Measurements from ENCODE around the gene UBE2J2. TPM values are rescaled to one million over a fixed set of nuclear protein-coding genes. Genes with fewer than 3 reads are reported as not detected.
A peak's percentile ranks its signal among the peaks of the same experiment; 100 is the strongest.

The UBE2J2 gene
- total and polyA plus RNA-seq, 2 of the 13 experiments (the other 11 are each of a cell fraction or from before 2014, with no cell fraction given): 25.4 to 29.4 TPM

DNA sequence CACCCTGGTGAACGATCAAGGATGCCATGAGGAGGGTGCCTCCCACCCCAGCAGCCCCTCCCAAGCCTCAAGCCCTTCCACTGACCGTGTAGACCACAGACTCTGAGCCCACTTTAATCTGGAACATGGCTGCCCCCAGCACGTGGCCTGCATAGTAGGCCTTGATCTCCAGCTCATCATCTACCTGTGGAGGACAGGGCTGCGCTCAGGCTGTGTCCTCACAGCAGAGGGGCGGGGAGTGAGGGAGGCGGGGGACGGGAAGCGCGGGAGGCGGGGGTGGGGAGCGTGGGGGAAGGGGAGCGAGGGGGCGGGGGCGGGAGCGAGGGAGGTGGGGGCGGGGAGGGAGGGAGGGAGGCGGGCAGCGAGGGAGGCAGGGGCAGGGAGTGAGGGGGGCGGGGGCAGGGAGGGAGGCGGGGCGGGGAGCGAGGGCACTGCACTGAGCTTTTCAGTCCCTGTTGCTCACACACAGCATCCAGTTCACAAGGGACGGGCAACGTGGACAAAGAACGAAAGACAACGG lies 41.8 kb upstream of the UBE2J2 start:
- Histone ChIP-seq H3K9me3 (ENCODE audit: low read length) (no peaks in the 10 kb centered on the region), H3K36me3 (replicated peaks in 1 of 2; ENCODE audit: control insufficient read depth in 1 of 2, insufficient read depth in 2 of 2, low read length in 2 of 2) (peaks cover 20 to 61% of the 10 kb centered on the region in 2 experiments; a peak in 4 of 5 replicates), H3K4me1 (ENCODE audit: insufficient read depth, low read length) (peaks cover 6% of the 10 kb centered on the region; the same call in 1 of the 2 replicates), H3K4me2 (ENCODE audit: low read depth, low read length) (no peak overlapping the region), H3K27ac (ENCODE audit: extremely low read length, insufficient read depth, low read length) (no peak overlapping the region), H3K27me3 (ENCODE audit: control insufficient read depth in 1 of 2, insufficient read depth in 2 of 2, low read length in 2 of 2) (no peaks in the 10 kb centered on the region), H3K9ac (ENCODE audit: insufficient read depth, low read depth, low read length) (no peak overlapping the region), H2AFZ (ENCODE audit: low read length) (no peak overlapping the region), H3K4me3 (replicated peaks in 1 of 3; ENCODE audit: insufficient read depth in 1 of 3, low read depth in 2 of 3, low read length in 3 of 3) (no peak overlapping the region), H4K20me1 (ENCODE audit: insufficient read depth, low read length) (peaks cover 5% of the 10 kb centered on the region; the same call in 1 of the 2 replicates), H3K79me2 (ENCODE audit: insufficient read depth, low read length) (peaks cover 9% of the 10 kb centered on the region)
- intact Hi-C loops (cut with micrococcal nuclease; ENCODE audit: unreplicated experiment) (no loop called here), in situ Hi-C loops (cut with HindIII; ENCODE audit: extremely low pct_ligation_motif_present, low pct_unique_long_range_greater_than_20kb) (no loop called here)
- ChIA-PET POLR2A (interaction anchor here (0.9 kb wide), 1 partner anchor 10 kb away, joined by 3 read pairs; no protein-coding TSS in a partner anchor), CTCF (ENCODE audit: low intra/inter-chr PET ratio, low total read pairs) (no interaction called here)
- 95% methylated on average over 24 of the region's 26 CpGs for WGBS (ENCODE audit: low lambda C conversion rate)
- BruUV-seq (replicated peaks): no TSS peak
- DNase-seq (ENCODE audit: low spot score): no peak
- TF ChIP-seq ZNF577 (CRISPR knock-in tag; IDR thresholded peaks at IDR 0.05; ENCODE audit: borderline replicate concordance, low read depth) (no peak), ZNF883 (CRISPR knock-in tag; IDR thresholded peaks at IDR 0.05; ENCODE audit: not compliant biosample characterization) (no peak)
- TF ChIP-seq, protein P1, sequence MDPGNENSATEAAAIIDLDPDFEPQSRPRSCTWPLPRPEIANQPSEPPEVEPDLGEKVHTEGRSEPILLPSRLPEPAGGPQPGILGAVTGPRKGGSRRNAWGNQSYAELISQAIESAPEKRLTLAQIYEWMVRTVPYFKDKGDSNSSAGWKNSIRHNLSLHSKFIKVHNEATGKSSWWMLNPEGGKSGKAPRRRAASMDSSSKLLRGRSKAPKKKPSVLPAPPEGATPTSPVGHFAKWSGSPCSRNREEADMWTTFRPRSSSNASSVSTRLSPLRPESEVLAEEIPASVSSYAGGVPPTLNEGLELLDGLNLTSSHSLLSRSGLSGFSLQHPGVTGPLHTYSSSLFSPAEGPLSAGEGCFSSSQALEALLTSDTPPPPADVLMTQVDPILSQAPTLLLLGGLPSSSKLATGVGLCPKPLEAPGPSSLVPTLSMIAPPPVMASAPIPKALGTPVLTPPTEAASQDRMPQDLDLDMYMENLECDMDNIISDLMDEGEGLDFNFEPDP (CRISPR knock-in tag; conservative IDR thresholded peaks at IDR 0.05): no peak
- FAIRE-seq: no peak
- ATAC-seq: no peak

DNA sequence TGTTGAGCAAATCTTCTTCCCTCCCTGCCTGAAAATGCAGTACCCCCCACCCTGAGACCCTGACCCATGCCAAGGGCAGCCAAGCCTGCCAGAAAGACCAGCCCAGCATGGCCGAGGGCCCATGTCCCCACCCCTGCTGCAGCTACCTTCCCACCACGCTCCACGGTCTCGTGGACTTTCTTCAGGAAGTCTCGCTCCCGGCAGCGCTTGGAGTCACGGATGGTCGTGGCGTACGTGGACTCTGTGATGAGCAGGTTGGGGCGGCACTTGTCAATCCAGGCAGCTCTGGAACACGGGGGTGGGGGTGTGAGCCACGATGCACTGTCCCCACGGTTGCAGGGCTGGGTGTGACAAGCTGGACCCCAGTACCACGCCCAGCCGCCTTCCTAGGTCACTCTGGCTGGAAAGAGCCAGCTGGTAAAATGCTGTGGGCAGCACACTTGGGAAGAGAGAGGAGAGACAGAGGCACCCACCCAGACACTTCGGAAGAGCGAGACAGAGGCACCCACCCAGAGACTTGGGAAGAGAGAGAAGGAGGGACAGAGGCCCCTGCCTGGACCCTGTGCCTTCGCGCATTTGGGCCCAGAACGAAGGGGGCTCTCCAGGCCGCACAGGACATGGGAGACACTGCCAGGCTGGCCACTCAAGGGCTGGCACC lies 41.2 kb upstream of the UBE2J2 start:
- FAIRE-seq: no peak
- CTCF ChIA-PET (ENCODE audit: low intra/inter-chr PET ratio, low total read pairs): no interaction called here
- TF ChIP-seq AGO2 (optimal IDR thresholded peaks at IDR 0.05; ENCODE audit: low read depth, low read length) (peak; percentile 58), ARHGAP35 (CRISPR knock-in tag; IDR thresholded peaks at IDR 0.05; ENCODE audit: borderline replicate concordance) (no peak), POLR2G (IDR thresholded peaks at IDR 0.05; ENCODE audit: low read depth, low read length) (peak; percentile 44; the same call in 1 of the 2 replicates)
- H3K4me3 ChIP-seq (replicated peaks in 1 of 3; ENCODE audit: insufficient read depth in 1 of 3, low read depth in 2 of 3, low read length in 3 of 3): no peak overlapping the region
- 96% methylated on average over 22 of the region's 23 CpGs for WGBS (ENCODE audit: low lambda C conversion rate)
- peaks cover 5% of the 10 kb centered on the region; the same call in 1 of the 2 replicates for H4K20me1 ChIP-seq (ENCODE audit: insufficient read depth, low read length)
- H3K4me1 ChIP-seq (ENCODE audit: insufficient read depth, low read length): peaks cover 13% of the 10 kb centered on the region
- no peak overlapping the region for H3K4me2 ChIP-seq (ENCODE audit: low read depth, low read length)
- no peak overlapping the region for H3K27ac ChIP-seq (ENCODE audit: extremely low read length, insufficient read depth, low read length)
- no TSS peak for BruUV-seq (replicated peaks)
- intact Hi-C loops (cut with micrococcal nuclease; ENCODE audit: unreplicated experiment) (no loop called here), in situ Hi-C loops (cut with HindIII; ENCODE audit: extremely low pct_ligation_motif_present, low pct_unique_long_range_greater_than_20kb) (no loop called here)
- POLR2A ChIA-PET: interaction anchor here (0.9 kb wide), 1 partner anchor 10 kb away, joined by 3 read pairs; no protein-coding TSS in a partner anchor
- no peak for ATAC-seq
- no peaks in the 10 kb centered on the region for H3K27me3 ChIP-seq (ENCODE audit: control insufficient read depth in 1 of 2, insufficient read depth in 2 of 2, low read length in 2 of 2)
- peaks cover 3% of the 10 kb centered on the region for H3K79me2 ChIP-seq (ENCODE audit: insufficient read depth, low read length)
- no peak for DNase-seq (ENCODE audit: low spot score)
- no peak overlapping the region for H3K9ac ChIP-seq (ENCODE audit: insufficient read depth, low read depth, low read length)
- peaks cover 18 to 62% of the 10 kb centered on the region in 2 experiments; a peak in 4 of 5 replicates for H3K36me3 ChIP-seq (replicated peaks in 1 of 2; ENCODE audit: control insufficient read depth in 1 of 2, insufficient read depth in 2 of 2, low read length in 2 of 2)
- H2AFZ ChIP-seq (ENCODE audit: low read length): no peak overlapping the region
- no peaks in the 10 kb centered on the region for H3K9me3 ChIP-seq (ENCODE audit: low read length)

Data from HepG2 (cell line).